MCF 10A (cell line): ENCODE results near the gene HIBCH. TPM values are rescaled to one million over a fixed set of nuclear protein-coding genes. Genes with fewer than 3 reads are reported as not detected.

Experiments
- BruUV-seq: library from RNA; stranded (reverse); fragments of 400-500 nt; replicated peaks from 2 replicates; lab custom pipeline; 2021; lab: Mats Ljungman, UMichigan
- CTCF ChIA-PET: fragments of 300-600 bp; sonication (Branson Sonifier 250); formaldehyde crosslinking; extraction: SDS; loops from one replicate; lab custom pipeline; 2021; ENCODE audit warnings: antibody characterized with exemption, inconsistent platforms; lab: Yijun Ruan, JAX
- POLR2A ChIA-PET: fragments of 300-600, 350-650 bp; sonication (Branson Sonifier 250); formaldehyde crosslinking; extraction: SDS; loops from one replicate; lab custom pipeline; 2020; ENCODE audit warnings: antibody characterized with exemption, inconsistent platforms; lab: Yijun Ruan, JAX
- DNase-seq: peaks from one replicate; pipeline ENCODE4 v3.0.0-alpha.2; 2018; ENCODE audit not compliant: unreplicated experiment
- H3K27ac Mint-ChIP-seq: one replicate; pipeline ENCODE4 v1.8.0; 2022; ENCODE audit warnings: mild to moderate bottlenecking, low read depth, mixed read lengths; ENCODE audit not compliant: unreplicated experiment
- H3K27me3 Mint-ChIP-seq: one replicate; pipeline ENCODE4 v1.8.0; 2022; ENCODE audit warnings: mixed read lengths; ENCODE audit not compliant: insufficient read depth, unreplicated experiment
- H3K36me3 Mint-ChIP-seq: one replicate; pipeline ENCODE4 v1.8.0; 2022; ENCODE audit warnings: mild to moderate bottlenecking, moderate library complexity, mixed read lengths; ENCODE audit not compliant: insufficient read depth, unreplicated experiment
- H3K4me1 Mint-ChIP-seq: one replicate; pipeline ENCODE4 v1.8.0; 2022; ENCODE audit warnings: mixed read lengths; ENCODE audit not compliant: insufficient read depth, unreplicated experiment
- H3K4me3 Mint-ChIP-seq: one replicate; pipeline ENCODE4 v1.8.0; 2022; ENCODE audit warnings: mild to moderate bottlenecking, moderate library complexity, mixed read lengths; ENCODE audit not compliant: unreplicated experiment
- H3K9me3 Mint-ChIP-seq: one replicate; pipeline ENCODE4 v1.8.0; 2022; ENCODE audit warnings: mixed read lengths; ENCODE audit not compliant: unreplicated experiment
- intact Hi-C: fragments of 100-400 bp; cut with micrococcal nuclease; formaldehyde crosslinking; loops from 2 replicates; pipeline ENCODE4 v1.14.1; 2022
- total RNA-seq: library from RNA; stranded (reverse); gene quantifications from 2 replicates; pipeline ENCODE4 v1.2.3, GENCODE V29; 2022
- TF ChIP-seq, protein P1 (sequence below): fragments of 200-600 bp; IDR thresholded peaks from one replicate; pipeline ENCODE4 v1.8.0; 2022; ENCODE audit warnings: antibody characterized with exemption, mild to moderate bottlenecking; ENCODE audit not compliant: unreplicated experiment

Gene HIBCH
- total RNA-seq, 1 experiment from 2014 or later: 14.7 TPM

DNA sequence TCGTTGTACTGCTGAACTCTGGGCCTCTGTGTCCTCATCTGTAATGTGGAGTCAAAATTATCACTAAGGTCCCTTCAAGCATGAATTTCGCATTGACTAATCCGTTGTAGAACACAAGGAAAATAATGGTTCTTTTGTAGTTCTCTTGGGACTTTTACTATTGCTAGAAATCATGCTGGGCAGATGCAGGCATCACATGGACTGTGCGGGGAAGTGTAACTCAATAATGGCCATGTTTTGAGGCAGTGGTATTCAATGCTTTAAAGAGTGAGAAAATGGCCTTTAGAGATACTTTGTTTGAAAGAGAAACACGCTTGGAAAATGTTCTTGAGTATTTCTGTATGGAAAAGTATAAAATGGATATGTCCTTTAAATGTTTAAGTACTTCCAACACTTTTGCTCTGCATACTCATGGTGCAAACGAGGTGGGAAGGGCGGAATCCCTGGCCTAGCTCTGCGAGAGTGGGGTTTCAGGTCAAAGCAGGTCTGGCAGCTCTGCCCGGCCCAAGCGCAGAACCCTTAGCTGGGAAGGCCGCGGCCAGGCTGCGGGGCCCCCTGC lies 139.8 kb downstream of the HIBCH start:
- no peak for DNase-seq
- intact Hi-C loops: no loop called here
- Mint-ChIP-seq H3K4me3 (no peak overlapping the region), H3K27me3 (no peaks in the 10 kb centered on the region), H3K4me1 (no peaks in the 10 kb centered on the region), H3K9me3 (no peaks in the 10 kb centered on the region), H3K27ac (no peak overlapping the region), H3K36me3 (no peaks in the 10 kb centered on the region)
- TF ChIP-seq, protein P1, sequence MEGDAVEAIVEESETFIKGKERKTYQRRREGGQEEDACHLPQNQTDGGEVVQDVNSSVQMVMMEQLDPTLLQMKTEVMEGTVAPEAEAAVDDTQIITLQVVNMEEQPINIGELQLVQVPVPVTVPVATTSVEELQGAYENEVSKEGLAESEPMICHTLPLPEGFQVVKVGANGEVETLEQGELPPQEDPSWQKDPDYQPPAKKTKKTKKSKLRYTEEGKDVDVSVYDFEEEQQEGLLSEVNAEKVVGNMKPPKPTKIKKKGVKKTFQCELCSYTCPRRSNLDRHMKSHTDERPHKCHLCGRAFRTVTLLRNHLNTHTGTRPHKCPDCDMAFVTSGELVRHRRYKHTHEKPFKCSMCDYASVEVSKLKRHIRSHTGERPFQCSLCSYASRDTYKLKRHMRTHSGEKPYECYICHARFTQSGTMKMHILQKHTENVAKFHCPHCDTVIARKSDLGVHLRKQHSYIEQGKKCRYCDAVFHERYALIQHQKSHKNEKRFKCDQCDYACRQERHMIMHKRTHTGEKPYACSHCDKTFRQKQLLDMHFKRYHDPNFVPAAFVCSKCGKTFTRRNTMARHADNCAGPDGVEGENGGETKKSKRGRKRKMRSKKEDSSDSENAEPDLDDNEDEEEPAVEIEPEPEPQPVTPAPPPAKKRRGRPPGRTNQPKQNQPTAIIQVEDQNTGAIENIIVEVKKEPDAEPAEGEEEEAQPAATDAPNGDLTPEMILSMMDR: no peak
- POLR2A ChIA-PET: no interaction called here
- no TSS peak for BruUV-seq
- CTCF ChIA-PET: no interaction called here

DNA sequence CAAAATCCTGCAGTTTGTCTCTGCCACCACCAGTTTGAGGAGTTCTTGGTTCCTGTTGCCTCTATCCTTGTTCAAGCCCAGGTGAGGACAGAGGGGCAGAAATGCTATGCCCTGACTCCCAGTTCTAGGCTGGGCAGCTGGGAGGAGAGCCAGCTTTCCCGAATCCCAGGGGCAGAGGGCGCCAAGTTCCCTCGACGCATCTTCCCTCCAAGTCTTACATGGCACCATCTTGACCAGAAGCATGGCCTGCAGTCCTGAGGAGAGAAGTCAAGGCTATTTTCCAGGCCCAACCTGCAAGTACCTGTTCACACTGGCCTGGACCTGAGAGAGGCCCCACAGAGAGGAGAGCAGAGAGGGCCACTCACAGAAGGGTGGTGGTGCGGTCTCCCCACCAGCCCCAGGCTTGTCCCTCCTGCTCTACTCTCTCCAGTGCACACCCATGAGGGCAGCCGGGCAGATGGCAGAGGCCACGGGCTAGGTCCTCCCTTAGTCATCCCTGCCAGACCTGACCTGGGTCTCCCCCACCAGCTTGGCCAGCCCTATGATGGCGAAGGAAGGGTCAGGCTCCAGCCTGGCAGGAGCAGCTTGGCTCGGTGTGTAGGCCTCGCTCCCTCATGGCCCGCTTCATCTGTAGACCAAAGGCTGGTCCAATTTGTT lies 141.4 kb downstream of the HIBCH start:
- DNase-seq: no peak
- TF ChIP-seq, protein P1: no peak
- CTCF ChIA-PET: interaction anchor here (0.9 kb wide), 1 partner anchor 20 kb away, joined by 3 read pairs; no protein-coding TSS in a partner anchor
- Mint-ChIP-seq H3K4me3 (no peak overlapping the region), H3K9me3 (peaks cover 11% of the 10 kb centered on the region), H3K36me3 (no peaks in the 10 kb centered on the region), H3K27me3 (no peaks in the 10 kb centered on the region), H3K4me1 (no peaks in the 10 kb centered on the region), H3K27ac (no peak overlapping the region)
- BruUV-seq: no TSS peak
- POLR2A ChIA-PET: no interaction called here
- intact Hi-C loops: no loop called here

DNA sequence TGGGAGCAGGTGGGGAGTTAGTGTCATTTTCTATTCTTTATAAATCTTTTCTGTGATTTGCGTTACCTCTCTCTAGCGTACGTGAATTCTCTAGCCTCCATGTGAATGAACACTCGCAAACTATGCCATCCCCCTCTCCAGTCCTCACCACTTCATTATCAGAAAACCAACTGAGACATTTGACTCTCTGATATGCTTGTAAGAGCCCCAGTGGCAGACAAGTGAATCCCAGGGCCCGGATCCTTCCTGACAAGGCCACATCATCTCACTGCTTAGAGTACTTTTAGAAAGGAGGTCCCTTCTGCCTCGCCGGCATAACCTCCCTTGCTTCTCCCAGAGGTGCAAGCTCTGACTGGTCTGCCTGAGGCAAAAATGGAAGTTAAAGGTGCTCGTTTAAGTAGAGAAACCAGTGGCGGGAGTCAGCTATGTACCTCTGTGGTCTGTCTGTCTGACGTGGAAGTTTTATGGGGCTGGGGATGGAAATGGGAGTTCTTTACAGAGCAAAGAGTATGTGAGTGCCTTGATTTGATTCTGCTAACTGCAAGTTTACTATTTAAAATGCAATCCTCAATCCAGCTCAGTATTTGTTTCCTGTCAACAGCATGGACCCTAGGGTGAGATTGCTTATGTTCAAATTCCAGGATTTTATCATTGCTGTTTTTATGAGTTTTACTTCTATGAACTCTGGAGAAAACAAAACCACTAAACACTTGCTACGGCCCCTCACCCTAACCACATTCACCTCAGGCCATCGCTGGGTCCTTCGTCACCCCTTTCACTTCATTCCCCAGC lies 142.2 kb downstream of the HIBCH start:
- intact Hi-C loops: no loop called here
- Mint-ChIP-seq H3K36me3 (no peaks in the 10 kb centered on the region), H3K27me3 (no peaks in the 10 kb centered on the region), H3K4me1 (no peaks in the 10 kb centered on the region), H3K4me3 (no peak overlapping the region), H3K27ac (no peak overlapping the region), H3K9me3 (peaks cover 11% of the 10 kb centered on the region)
- no peak for DNase-seq
- POLR2A ChIA-PET: no interaction called here
- TF ChIP-seq, protein P1: no peak
- BruUV-seq: no TSS peak
- CTCF ChIA-PET: interaction anchor here (0.6 to 0.9 kb wide), 2 partner anchors 21 to 198 kb away, joined by 3 read pairs; no protein-coding TSS in a partner anchor

DNA sequence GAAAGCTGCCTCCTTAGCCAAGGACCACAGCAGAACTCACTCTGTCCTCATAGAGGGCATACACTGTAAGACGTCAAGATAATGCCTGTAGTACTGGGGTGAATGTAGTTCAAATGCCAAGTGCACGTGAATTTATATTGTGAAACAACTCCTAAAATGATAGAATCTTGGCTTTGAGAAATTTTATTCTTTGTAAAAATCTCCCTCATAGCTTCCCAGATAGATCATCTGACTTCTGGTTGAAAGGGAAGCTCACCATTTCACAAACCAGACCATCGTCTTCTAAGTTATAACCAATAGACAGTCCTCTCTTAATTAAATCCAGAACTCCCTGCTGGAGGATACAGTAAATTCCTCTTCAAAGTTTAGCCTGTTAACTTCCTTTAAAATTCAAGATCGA lies 146.2 kb downstream of the HIBCH start:
- H3K9me3 Mint-ChIP-seq: peaks cover 18% of the 10 kb centered on the region
- H3K27ac Mint-ChIP-seq: no peak overlapping the region
- no peaks in the 10 kb centered on the region for H3K4me1 Mint-ChIP-seq
- TF ChIP-seq, protein P1: no peak
- intact Hi-C loops: no loop called here
- H3K4me3 Mint-ChIP-seq: no peak overlapping the region
- H3K27me3 Mint-ChIP-seq: no peaks in the 10 kb centered on the region
- CTCF ChIA-PET: no interaction called here
- DNase-seq: no peak
- H3K36me3 Mint-ChIP-seq: no peaks in the 10 kb centered on the region
- POLR2A ChIA-PET: no interaction called here
- no TSS peak for BruUV-seq
